Stomach (tissue), 4 donors: ENCODE data around the gene TRIML1.

Experiments
- EP300 ChIP-seq: sonication (generic); formaldehyde crosslinking; IDR thresholded peaks from one replicate; pipeline ENCODE4 v1.6.1; 2017; ENCODE audit warnings: antibody characterized with exemption
- POLR2A ChIP-seq, 4 donors: fragments of 450-650 bp; IDR thresholded peaks; one replicate each; pipeline ENCODE4 v1.6.1; 2016; ENCODE audit warnings: antibody characterized with exemption in 4 of 4, control low read depth in 2 of 4, mild to moderate bottlenecking in 1 of 4, moderate library complexity in 1 of 4
- POLR2AphosphoS5 ChIP-seq, 3 donors: sonication (generic); formaldehyde crosslinking; IDR thresholded peaks; one replicate each; pipeline ENCODE4 v1.6.1; 2016; ENCODE audit warnings: antibody characterized with exemption in 3 of 3
- TF ChIP-seq, protein P1 (sequence below), 7 experiments: fragments of 450-650 bp in 4 of 7; fragments of 200-600 bp in 3 of 7; sonication (generic) in 3 of 7; IDR thresholded peaks; one replicate each; pipeline ENCODE4 v1.5.1; 2016 to 2019; ENCODE audit warnings: antibody characterized with exemption in 7 of 7, control low read depth in 2 of 7, mild to moderate bottlenecking in 1 of 7

DNA sequence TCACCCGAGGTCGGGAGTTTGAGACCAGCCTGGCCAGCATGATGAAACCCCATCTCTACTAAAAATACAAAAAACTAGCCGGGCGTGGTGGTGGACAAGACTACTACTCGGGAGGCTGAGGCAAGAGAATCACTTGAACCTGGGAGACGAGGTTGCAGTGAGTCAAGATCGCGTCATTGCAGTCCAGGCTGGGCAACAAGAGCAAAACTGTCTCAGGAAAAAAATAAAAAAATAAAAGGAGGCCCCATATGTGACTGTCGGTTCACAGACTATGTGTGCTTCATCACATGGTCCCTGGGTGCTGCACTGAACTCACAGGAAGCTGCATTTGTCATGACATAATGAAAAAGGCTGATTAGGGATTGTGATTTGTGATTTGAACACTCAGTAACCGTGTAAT lies 6.4 kb downstream of the TRIML1 start:
- TF ChIP-seq, protein P1, sequence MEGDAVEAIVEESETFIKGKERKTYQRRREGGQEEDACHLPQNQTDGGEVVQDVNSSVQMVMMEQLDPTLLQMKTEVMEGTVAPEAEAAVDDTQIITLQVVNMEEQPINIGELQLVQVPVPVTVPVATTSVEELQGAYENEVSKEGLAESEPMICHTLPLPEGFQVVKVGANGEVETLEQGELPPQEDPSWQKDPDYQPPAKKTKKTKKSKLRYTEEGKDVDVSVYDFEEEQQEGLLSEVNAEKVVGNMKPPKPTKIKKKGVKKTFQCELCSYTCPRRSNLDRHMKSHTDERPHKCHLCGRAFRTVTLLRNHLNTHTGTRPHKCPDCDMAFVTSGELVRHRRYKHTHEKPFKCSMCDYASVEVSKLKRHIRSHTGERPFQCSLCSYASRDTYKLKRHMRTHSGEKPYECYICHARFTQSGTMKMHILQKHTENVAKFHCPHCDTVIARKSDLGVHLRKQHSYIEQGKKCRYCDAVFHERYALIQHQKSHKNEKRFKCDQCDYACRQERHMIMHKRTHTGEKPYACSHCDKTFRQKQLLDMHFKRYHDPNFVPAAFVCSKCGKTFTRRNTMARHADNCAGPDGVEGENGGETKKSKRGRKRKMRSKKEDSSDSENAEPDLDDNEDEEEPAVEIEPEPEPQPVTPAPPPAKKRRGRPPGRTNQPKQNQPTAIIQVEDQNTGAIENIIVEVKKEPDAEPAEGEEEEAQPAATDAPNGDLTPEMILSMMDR (IDR thresholded peaks at IDR 0.05): no peak
- TF ChIP-seq POLR2AphosphoS5 (IDR thresholded peaks at IDR 0.05) (no peak), EP300 (no peak), POLR2A (IDR thresholded peaks at IDR 0.05) (no peak)
